Liver (tissue), 3 donors: ENCODE results near the gene SORCS2.

Experiments used
- CTCF ChIP-seq: fragments of 150-350 bp; IDR thresholded peaks from 2 replicates; pipeline ENCODE4 v1.5.1; 2017; ENCODE audit warnings: improper control_type of control experiment, low read depth, low read length; ENCODE audit not compliant: missing input control
- FOXA1 ChIP-seq: IDR thresholded peaks from 2 replicates; pipeline ENCODE4 v1.6.1; 2016; ENCODE audit warnings: antibody characterized with exemption
- HNF4A ChIP-seq, 2 donors: conservative IDR thresholded peaks; 2 replicates each; pipeline ENCODE4 v1.6.1; 2016; ENCODE audit warnings: antibody characterized with exemption in 2 of 2, mild to moderate bottlenecking in 2 of 2
- RAD21 ChIP-seq, 2 donors: IDR thresholded peaks; 2 replicates each; pipeline ENCODE4 v1.6.1; 2016; ENCODE audit warnings: antibody characterized with exemption in 2 of 2, mild to moderate bottlenecking in 2 of 2
- TAF1 ChIP-seq: conservative IDR thresholded peaks from 2 replicates; pipeline ENCODE4 v1.6.1; 2016; ENCODE audit warnings: antibody characterized with exemption, mild to moderate bottlenecking
- TF ChIP-seq, protein P1 (sequence below): IDR thresholded peaks from 2 replicates; pipeline ENCODE4 v1.6.1; 2016; ENCODE audit warnings: antibody characterized with exemption
- donor health status: healthy.
- donor health status: healthy.

- TF ChIP-seq CTCF (no peak), RAD21 (IDR thresholded peaks at IDR 0.05) (no peak), TAF1 (no peak), FOXA1 (no peak), HNF4A (conservative IDR thresholded peaks at IDR 0.05) (no peak)
- TF ChIP-seq, protein P1, sequence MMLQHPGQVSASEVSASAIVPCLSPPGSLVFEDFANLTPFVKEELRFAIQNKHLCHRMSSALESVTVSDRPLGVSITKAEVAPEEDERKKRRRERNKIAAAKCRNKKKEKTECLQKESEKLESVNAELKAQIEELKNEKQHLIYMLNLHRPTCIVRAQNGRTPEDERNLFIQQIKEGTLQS, result no peak
Observed at GRCh38 chr4:7697343-7697742, 505.0 kb downstream of the SORCS2 start.
